GM23248 (cell line): ENCODE data around the gene OR6S1.

ENCODE experiments used
- EZH2 ChIP-seq: fragments of 200-600 bp; sonication (generic); IDR thresholded peaks from 2 replicates; pipeline ENCODE4 v1.6.1; 2018; ENCODE audit warnings: antibody characterized with exemption, mild to moderate bottlenecking; ENCODE audit not compliant: insufficient read depth, poor library complexity, severe bottlenecking
- EZH2phosphoT487 ChIP-seq: fragments of 200-600 bp; sonication (generic); IDR thresholded peaks from 2 replicates; pipeline ENCODE4 v1.6.1; 2018; ENCODE audit warnings: antibody characterized with exemption, moderate library complexity, mild to moderate bottlenecking, low read depth; ENCODE audit not compliant: insufficient read depth

DNA sequence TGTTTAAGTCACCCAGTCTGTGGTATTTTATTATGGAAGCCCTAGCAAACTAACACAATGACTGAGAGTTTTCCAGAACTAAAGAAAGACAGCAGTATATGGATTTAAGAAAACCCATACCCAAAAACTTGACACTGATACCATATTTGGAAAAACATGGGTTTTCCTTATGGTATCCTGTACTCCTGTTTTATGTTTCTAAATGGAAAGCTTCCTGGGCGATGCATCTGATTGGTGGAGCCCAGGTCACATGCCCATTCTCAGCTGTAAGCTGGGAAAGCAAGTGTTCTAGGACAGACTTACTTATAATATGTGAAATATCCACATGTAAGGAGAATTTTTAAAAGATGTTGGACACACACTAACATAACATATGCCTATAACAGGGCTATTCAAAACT, 38.4 kb upstream of the OR6S1 start:
- no peak for TF ChIP-seq EZH2
- TF ChIP-seq EZH2phosphoT487, result no peak
